ENCODE results near the gene BRS3. TPM values are rescaled to one million over a fixed set of nuclear protein-coding genes. Genes with fewer than 3 reads are reported as not detected.

The BRS3 gene
- total and polyA plus RNA-seq, 12 donors, result not detected

- Histone ChIP-seq H3K36me3 (replicated peaks in 1 of 2) (no peaks in the 10 kb centered on the region), H3K27ac (peak overlapping the region in 2 of 5 donors; percentile 32 to 48), H3K4me1 (replicated peaks in 1 of 2) (peaks cover 0 to 4% of the 10 kb centered on the region in 2 donors), H3K27me3 (peaks cover 4% of the 10 kb centered on the region), H3K9me3 (replicated peaks in 1 of 3) (no peaks in the 10 kb centered on the region), H3K4me3 (no peak overlapping the region)
- TF ChIP-seq POLR2A (IDR thresholded peaks at IDR 0.05) (no peak), CTCF (IDR thresholded peaks at IDR 0.05) (no peak)
- intact Hi-C loops (cut with DNase I), result no loop called here
- peak; percentile 74 to 92 (median 85) for DNase-seq
- 19 to 32% (median 27%) methylated on average over 2 of the region's 2 CpGs for WGBS, 4 donors
Measured at GRCh38 chrX:136525738-136526606, 38.2 kb downstream of the BRS3 start.

- Histone ChIP-seq H3K27ac (no peak overlapping the region), H3K36me3 (replicated peaks in 1 of 2) (no peaks in the 10 kb centered on the region), H3K4me3 (no peak overlapping the region), H3K9me3 (replicated peaks in 1 of 3) (no peaks in the 10 kb centered on the region), H3K4me1 (replicated peaks in 1 of 2) (peaks cover 0 to 4% of the 10 kb centered on the region in 2 donors), H3K27me3 (peaks cover 9% of the 10 kb centered on the region)
- 72 to 78% (median 75%) methylated on average over 8 of the region's 8 CpGs for WGBS, 4 donors
- TF ChIP-seq CTCF (IDR thresholded peaks at IDR 0.05) (no peak), POLR2A (IDR thresholded peaks at IDR 0.05) (no peak)
- intact Hi-C loops (cut with DNase I), result no loop called here
- DNase-seq, result no peak
Measured at GRCh38 chrX:136528645-136529315, 41.0 kb downstream of the BRS3 start.

GRCh38 chrX:136529795-136530194 lies 42.0 kb downstream of the BRS3 start:
- WGBS, 4 donors, result 70 to 74% (median 72%) methylated on average over 2 of the region's 2 CpGs
- Histone ChIP-seq H3K4me1 (replicated peaks in 1 of 2) (peaks cover 0 to 4% of the 10 kb centered on the region in 2 donors), H3K9me3 (replicated peaks in 1 of 3) (no peaks in the 10 kb centered on the region), H3K4me3 (no peak overlapping the region), H3K27me3 (peaks cover 9% of the 10 kb centered on the region), H3K36me3 (replicated peaks in 1 of 2) (no peaks in the 10 kb centered on the region), H3K27ac (no peak overlapping the region)
- intact Hi-C loops (cut with DNase I), result no loop called here
- DNase-seq, result no peak
- TF ChIP-seq CTCF (IDR thresholded peaks at IDR 0.05) (no peak), POLR2A (IDR thresholded peaks at IDR 0.05) (no peak)

GRCh38 chrX:136531951-136532350 lies 44.2 kb downstream of the BRS3 start, which contains the start of gene VGLL1:
VGLL1 (plus strand) TSS chrX:136532215; CDS start chrX:136536021, 3,806 bp downstream.
- no peak for DNase-seq
- Histone ChIP-seq H3K36me3 (replicated peaks in 1 of 2) (no peaks in the 10 kb centered on the region), H3K27me3 (peaks cover 9% of the 10 kb centered on the region), H3K4me3 (no peak within 1 kb of the TSS), H3K4me1 (replicated peaks in 1 of 2) (no peaks in the 10 kb centered on the region), H3K27ac (no peak within 1 kb of the TSS), H3K9me3 (replicated peaks in 1 of 3) (no peaks in the 10 kb centered on the region)
- WGBS, 4 donors, result 79 to 91% (median 82%) methylated on average over 3 of the region's 3 CpGs
- no peak for TF ChIP-seq CTCF (IDR thresholded peaks at IDR 0.05)
- no peak for TF ChIP-seq POLR2A (IDR thresholded peaks at IDR 0.05)
- intact Hi-C loops (cut with DNase I), result no loop called here

All from adrenal gland (tissue), 12 donors.